H9 (cell line): ENCODE measurements around the gene TCOF1. TPM values are rescaled to one million over a fixed set of nuclear protein-coding genes. Genes with fewer than 3 reads are reported as not detected.

Experiments
- DNase-seq: peaks from one replicate; pipeline ENCODE4 v3.0.0-alpha.2; 2017
- H2AFZ ChIP-seq: one replicate; pipeline ENCODE4 v1.6.1; 2013; ENCODE audit warnings: mild to moderate bottlenecking, low read length, control low read depth, moderate library complexity
- H2AK5ac ChIP-seq: 2 replicates; pipeline ENCODE4 v1.6.1; 2013; ENCODE audit warnings: low read length, control low read depth, mixed read lengths; ENCODE audit not compliant: insufficient read length
- H2BK120ac ChIP-seq: one replicate; pipeline ENCODE4 v1.6.1; 2013; ENCODE audit warnings: low read depth, mild to moderate bottlenecking, low read length, control low read depth, inconsistent platforms; ENCODE audit not compliant: poor library complexity, severe bottlenecking
- H2BK12ac ChIP-seq: 2 replicates; pipeline ENCODE4 v1.6.1; 2013; ENCODE audit warnings: low read length, control low read depth, mixed read lengths, low read depth; ENCODE audit not compliant: insufficient read length
- H2BK15ac ChIP-seq: 2 replicates; pipeline ENCODE4 v1.6.1; 2013; ENCODE audit warnings: low read depth, low read length, control low read depth
- H2BK20ac ChIP-seq: one replicate; pipeline ENCODE4 v1.6.1; 2013; ENCODE audit warnings: low read depth, mild to moderate bottlenecking, low read length, control low read depth, inconsistent platforms; ENCODE audit not compliant: poor library complexity, severe bottlenecking
- H2BK5ac ChIP-seq: 2 replicates; pipeline ENCODE4 v1.6.1; 2013; ENCODE audit warnings: low read length, control low read depth, mixed read lengths; ENCODE audit not compliant: insufficient read length
- H3K14ac ChIP-seq: 2 replicates; pipeline ENCODE4 v1.6.1; 2013; ENCODE audit warnings: low read length, control low read depth; ENCODE audit not compliant: insufficient read depth
- H3K18ac ChIP-seq: 2 replicates; pipeline ENCODE4 v1.6.1; 2013; ENCODE audit warnings: low read depth, mild to moderate bottlenecking, mixed read lengths, low read length, control low read depth; ENCODE audit not compliant: insufficient read length
- H3K23ac ChIP-seq: 2 replicates; pipeline ENCODE4 v1.6.1; 2013; ENCODE audit warnings: low read length, control low read depth, mixed read lengths, low read depth; ENCODE audit not compliant: insufficient read length
- H3K23me2 ChIP-seq: 2 replicates; pipeline ENCODE4 v1.6.1; 2013; ENCODE audit warnings: low read depth, mild to moderate bottlenecking, mixed read lengths, low read length, control low read depth; ENCODE audit not compliant: insufficient read length, poor library complexity, severe bottlenecking
- H3K27ac ChIP-seq: 2 replicates; pipeline ENCODE4 v1.5.1; 2013; ENCODE audit warnings: low read length, control low read depth, mixed read lengths, low read depth; ENCODE audit not compliant: insufficient read length
- H3K27me3 ChIP-seq: 2 replicates; pipeline ENCODE4 v1.6.1; 2013; ENCODE audit warnings: low read length, control low read depth, inconsistent platforms; ENCODE audit not compliant: insufficient read depth
- H3K4ac ChIP-seq: 2 replicates; pipeline ENCODE4 v1.6.1; 2013; ENCODE audit warnings: low read depth, mild to moderate bottlenecking, control low read depth, inconsistent platforms, low read length, moderate library complexity
- H3K4me1 ChIP-seq: 2 replicates; pipeline ENCODE4 v1.6.1; 2013; ENCODE audit warnings: low read length, control low read depth, inconsistent platforms; ENCODE audit not compliant: insufficient read depth
- H3K4me2 ChIP-seq: 2 replicates; pipeline ENCODE4 v1.6.1; 2013; ENCODE audit warnings: low read length, control low read depth, mixed read lengths; ENCODE audit not compliant: insufficient read length, insufficient read depth
- H3K56ac ChIP-seq: 2 replicates; pipeline ENCODE4 v1.6.1; 2013; ENCODE audit warnings: low read depth, mild to moderate bottlenecking, mixed read lengths, low read length, control low read depth; ENCODE audit not compliant: insufficient read length
- H3K79me1 ChIP-seq: 2 replicates; pipeline ENCODE4 v1.6.1; 2013; ENCODE audit warnings: low read depth, mild to moderate bottlenecking, moderate library complexity, low read length, control low read depth, inconsistent platforms; ENCODE audit not compliant: insufficient read depth, poor library complexity, severe bottlenecking
- H3K79me2 ChIP-seq: 2 replicates; pipeline ENCODE4 v1.6.1; 2013; ENCODE audit warnings: low read length, control low read depth, inconsistent platforms; ENCODE audit not compliant: insufficient read depth
- H3K9ac ChIP-seq: 2 replicates; pipeline ENCODE4 v1.6.1; 2013; ENCODE audit warnings: low read length, control low read depth, mixed read lengths; ENCODE audit not compliant: insufficient read length; ENCODE audit errors: extremely low read depth
- H3K9me3 ChIP-seq: one replicate; pipeline ENCODE4 v1.6.1; 2013; ENCODE audit warnings: low read depth, low read length, inconsistent platforms; ENCODE audit not compliant: control insufficient read depth
- H3T11ph ChIP-seq: one replicate; pipeline ENCODE4 v1.6.1; 2013; ENCODE audit warnings: mild to moderate bottlenecking, low read length, control low read depth, inconsistent platforms
- H4K20me1 ChIP-seq: one replicate; pipeline ENCODE4 v1.6.1; 2013; ENCODE audit not compliant: control insufficient read depth, insufficient read length, insufficient read depth
- H4K5ac ChIP-seq: 2 replicates; pipeline ENCODE4 v1.6.1; 2013; ENCODE audit warnings: low read depth, mild to moderate bottlenecking, mixed read lengths, low read length, control low read depth; ENCODE audit not compliant: insufficient read length
- H4K8ac ChIP-seq: replicated peaks from 2 replicates; pipeline ENCODE4 v1.6.1; 2013; ENCODE audit warnings: low read length, control low read depth, mixed read lengths, low read depth; ENCODE audit not compliant: insufficient read length
- H4K91ac ChIP-seq: 2 replicates; pipeline ENCODE4 v1.6.1; 2013; ENCODE audit warnings: low read depth, mild to moderate bottlenecking, moderate library complexity, mixed read lengths, low read length, control low read depth; ENCODE audit not compliant: insufficient read length
- H3K27ac Mint-ChIP-seq, 3 experiments: 2 replicates in 2 of 3; 3 replicates in 1 of 3; pipeline ENCODE4 v1.8.0; 2020 to 2021; ENCODE audit warnings: mixed read lengths in 3 of 3, mild to moderate bottlenecking in 1 of 3, moderate library complexity in 1 of 3
- H3K27me3 Mint-ChIP-seq: 2 replicates; pipeline ENCODE4 v1.8.0; 2021; ENCODE audit warnings: low read depth, mild to moderate bottlenecking, moderate library complexity, mixed read lengths
- H3K36me3 Mint-ChIP-seq, 3 experiments: 2 replicates in 2 of 3; 3 replicates in 1 of 3; pipeline ENCODE4 v1.8.0; 2020 to 2021; ENCODE audit warnings: low read depth in 3 of 3, mixed read lengths in 3 of 3; ENCODE audit not compliant: insufficient read depth in 1 of 3
- H3K4me1 Mint-ChIP-seq, 2 experiments: 2 replicates each; pipeline ENCODE4 v1.8.0; 2020; ENCODE audit warnings: mixed read lengths in 2 of 2
- H3K4me3 Mint-ChIP-seq, 2 experiments: 2 replicates in 1 of 2; 3 replicates in 1 of 2; pipeline ENCODE4 v1.8.0; 2020 to 2021; ENCODE audit warnings: mild to moderate bottlenecking in 2 of 2, mixed read lengths in 2 of 2, moderate library complexity in 1 of 2
- H3K9me3 Mint-ChIP-seq, 2 experiments: 2 replicates in 1 of 2; 3 replicates in 1 of 2; pipeline ENCODE4 v1.8.0; 2020; ENCODE audit warnings: mild to moderate bottlenecking in 2 of 2, mixed read lengths in 2 of 2, moderate library complexity in 1 of 2
- WGBS: extraction: QIAGEN DNeasy Blood & Tissue Kit; methylation state at CpG from one replicate; pipeline ENCODE4 v1.1.7; 2013; ENCODE audit warnings: missing lambda C conversion rate, low lambda C conversion rate, mixed read lengths; ENCODE audit not compliant: insufficient read length; ENCODE audit errors: extremely low coverage; 5-methylcytosine and 5-hydroxymethylcytosine counted together
- total RNA-seq: library from RNA; stranded (reverse); gene quantifications from 2 replicates; pipeline ENCODE4 v1.2.1, GENCODE V29; 2021
- TF ChIP-seq, protein P1 (sequence below): fragments of 200-600 bp; sonication (generic); conservative IDR thresholded peaks from 3 replicates; pipeline ENCODE4 v1.8.0; 2021; ENCODE audit warnings: antibody characterized with exemption, mild to moderate bottlenecking

TCOF1 gene
- total RNA-seq, 1 experiment from 2014 or later = 128 TPM

DNA sequence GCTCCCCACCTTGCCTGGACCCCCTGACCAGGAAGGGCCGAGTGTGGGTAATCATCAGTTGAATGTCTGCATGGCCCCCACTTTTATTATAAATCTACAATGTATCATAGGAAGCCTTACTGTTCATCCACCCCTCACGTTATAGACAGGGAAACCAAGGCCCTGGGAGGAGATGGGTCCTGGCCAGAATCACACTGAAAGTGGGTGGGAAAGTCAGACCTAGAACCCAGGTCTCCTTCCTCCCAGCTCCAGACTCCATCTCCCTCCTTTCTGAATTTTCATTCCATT, 38.1 kb downstream of the TCOF1 start:
- H2AK5ac ChIP-seq = no peak overlapping the region
- no peak overlapping the region for H3K4me2 ChIP-seq
- no peak overlapping the region for H3K56ac ChIP-seq
- H3K9ac ChIP-seq = no peak overlapping the region
- DNase-seq = no peak
- no peak overlapping the region for H3K14ac ChIP-seq
- H2BK12ac ChIP-seq = no peak overlapping the region
- TF ChIP-seq, protein P1, sequence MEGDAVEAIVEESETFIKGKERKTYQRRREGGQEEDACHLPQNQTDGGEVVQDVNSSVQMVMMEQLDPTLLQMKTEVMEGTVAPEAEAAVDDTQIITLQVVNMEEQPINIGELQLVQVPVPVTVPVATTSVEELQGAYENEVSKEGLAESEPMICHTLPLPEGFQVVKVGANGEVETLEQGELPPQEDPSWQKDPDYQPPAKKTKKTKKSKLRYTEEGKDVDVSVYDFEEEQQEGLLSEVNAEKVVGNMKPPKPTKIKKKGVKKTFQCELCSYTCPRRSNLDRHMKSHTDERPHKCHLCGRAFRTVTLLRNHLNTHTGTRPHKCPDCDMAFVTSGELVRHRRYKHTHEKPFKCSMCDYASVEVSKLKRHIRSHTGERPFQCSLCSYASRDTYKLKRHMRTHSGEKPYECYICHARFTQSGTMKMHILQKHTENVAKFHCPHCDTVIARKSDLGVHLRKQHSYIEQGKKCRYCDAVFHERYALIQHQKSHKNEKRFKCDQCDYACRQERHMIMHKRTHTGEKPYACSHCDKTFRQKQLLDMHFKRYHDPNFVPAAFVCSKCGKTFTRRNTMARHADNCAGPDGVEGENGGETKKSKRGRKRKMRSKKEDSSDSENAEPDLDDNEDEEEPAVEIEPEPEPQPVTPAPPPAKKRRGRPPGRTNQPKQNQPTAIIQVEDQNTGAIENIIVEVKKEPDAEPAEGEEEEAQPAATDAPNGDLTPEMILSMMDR = no peak
- no peak overlapping the region for H3K23ac ChIP-seq
- peaks cover 54 to 94% (median 79%) of the 10 kb centered on the region in 3 experiments for H3K36me3 Mint-ChIP-seq
- no peak overlapping the region for H4K8ac ChIP-seq
- no peak overlapping the region for H2BK120ac ChIP-seq
- H3K18ac ChIP-seq = no peak overlapping the region
- H4K5ac ChIP-seq = no peak overlapping the region
- H3T11ph ChIP-seq = no peak overlapping the region
- no peak overlapping the region for H2BK5ac ChIP-seq
- no CpG with 5 or more reads among the region's 2 CpGs for WGBS
- H3K4me3 Mint-ChIP-seq = no peak overlapping the region
- no peak overlapping the region for H2BK15ac ChIP-seq
- H3K23me2 ChIP-seq = no peaks in the 10 kb centered on the region
- H3K27me3 ChIP-seq = no peaks in the 10 kb centered on the region
- H3K4me1 ChIP-seq = no peaks in the 10 kb centered on the region
- no peaks in the 10 kb centered on the region; the same call in 1 of the 2 replicates for H3K27me3 Mint-ChIP-seq
- no peaks in the 10 kb centered on the region for H3K79me1 ChIP-seq
- H3K9me3 ChIP-seq = no peaks in the 10 kb centered on the region
- peaks cover 2% of the 10 kb centered on the region for H4K20me1 ChIP-seq
- H2BK20ac ChIP-seq = no peak overlapping the region
- H3K4me1 Mint-ChIP-seq = no peaks in the 10 kb centered on the region
- H3K9me3 Mint-ChIP-seq = no peaks in the 10 kb centered on the region
- 0 out of 7 replicates have a peak overlapping the region, but pooled peaks of 1 of the 3 experiments have one; percentile 60 for H3K27ac Mint-ChIP-seq
- H3K4ac ChIP-seq = no peak overlapping the region
- no peaks in the 10 kb centered on the region for H3K79me2 ChIP-seq
- no peak overlapping the region for H3K27ac ChIP-seq
- H2AFZ ChIP-seq = no peak overlapping the region
- no peak overlapping the region for H4K91ac ChIP-seq
